GM23338 (cell line): ENCODE measurements around the gene TTC38. TPM values are rescaled to one million over a fixed set of nuclear protein-coding genes. Genes with fewer than 3 reads are reported as not detected.

Source experiments
- ATAC-seq: fragments of 200-7000 bp; cut with Tn5 transposase; 3 replicates; pipeline ENCODE4 v1.9.1; 2020
- DNase-seq: peaks from one replicate; pipeline ENCODE4 v3.0.0-alpha.2; 2015; ENCODE audit warnings: low spot score
- H2AFZ ChIP-seq: fragments of 200-600 bp; sonication (generic); 2 replicates; pipeline ENCODE4 v1.8.0; 2016; ENCODE audit warnings: antibody characterized with exemption, mild to moderate bottlenecking, moderate library complexity
- H3F3A ChIP-seq: fragments of 200-600 bp; sonication (generic); replicated peaks from 2 replicates; pipeline ENCODE4 v1.8.0; 2017; ENCODE audit warnings: antibody characterized with exemption, mixed run types, low read depth
- H3K27ac ChIP-seq: fragments of 200-600 bp; sonication (generic); 2 replicates; pipeline ENCODE4 v1.6.1; 2016; ENCODE audit warnings: low read depth
- H3K27me3 ChIP-seq: fragments of 200-600 bp; sonication (generic); 2 replicates; pipeline ENCODE4 v1.8.0; 2016; ENCODE audit warnings: mild to moderate bottlenecking, mixed run types, moderate library complexity; ENCODE audit not compliant: insufficient read depth
- H3K36me3 ChIP-seq: fragments of 200-600 bp; sonication (generic); 2 replicates; pipeline ENCODE4 v1.8.0; 2016; ENCODE audit warnings: mild to moderate bottlenecking; ENCODE audit not compliant: insufficient read depth
- H3K4me1 ChIP-seq: fragments of 200-600 bp; sonication (generic); 2 replicates; pipeline ENCODE4 v1.8.0; 2016; ENCODE audit warnings: mild to moderate bottlenecking, moderate library complexity; ENCODE audit not compliant: insufficient read depth
- H3K4me2 ChIP-seq: fragments of 200-600 bp; sonication (generic); 2 replicates; pipeline ENCODE4 v1.7.1; 2017; ENCODE audit warnings: mixed run types
- H3K4me3 ChIP-seq: fragments of 200-600 bp; sonication (generic); 2 replicates; pipeline ENCODE4 v1.6.1; 2016; ENCODE audit warnings: mixed run types
- H3K79me2 ChIP-seq: fragments of 200-600 bp; sonication (generic); replicated peaks from 2 replicates; pipeline ENCODE4 v1.8.0; 2017; ENCODE audit warnings: mild to moderate bottlenecking; ENCODE audit not compliant: insufficient read depth
- H3K9me2 ChIP-seq: fragments of 200-600 bp; sonication (generic); 2 replicates; pipeline ENCODE4 v1.8.0; 2017; ENCODE audit not compliant: insufficient read depth
- H4K20me1 ChIP-seq: fragments of 200-600 bp; sonication (generic); replicated peaks from 2 replicates; pipeline ENCODE4 v1.8.0; 2017; ENCODE audit warnings: mild to moderate bottlenecking; ENCODE audit not compliant: insufficient read depth
- H3K27ac Mint-ChIP-seq: 2 replicates; pipeline ENCODE4 v1.8.0; 2020; ENCODE audit warnings: inconsistent platforms, mild to moderate bottlenecking, moderate library complexity, mixed read lengths
- H3K27me3 Mint-ChIP-seq: 3 replicates; pipeline ENCODE4 v1.8.0; 2022; ENCODE audit warnings: low read depth, mild to moderate bottlenecking, moderate library complexity, mixed read lengths, inconsistent platforms; ENCODE audit not compliant: insufficient read depth, poor library complexity
- H3K36me3 Mint-ChIP-seq: 3 replicates; pipeline ENCODE4 v1.8.0; 2021; ENCODE audit warnings: low read depth, mild to moderate bottlenecking, inconsistent platforms, moderate library complexity, mixed read lengths
- H3K4me1 Mint-ChIP-seq: 3 replicates; pipeline ENCODE4 v1.8.0; 2020; ENCODE audit warnings: mild to moderate bottlenecking, inconsistent platforms, mixed read lengths
- H3K4me3 Mint-ChIP-seq: 3 replicates; pipeline ENCODE4 v1.8.0; 2021; ENCODE audit warnings: moderate library complexity, mild to moderate bottlenecking, inconsistent platforms, mixed read lengths
- H3K9me3 Mint-ChIP-seq: 3 replicates; pipeline ENCODE4 v1.8.0; 2020; ENCODE audit warnings: moderate library complexity, mild to moderate bottlenecking, inconsistent platforms, mixed read lengths
- CREB1 ChIP-seq: fragments of 250-450 bp; sonication (Bioruptor Pico); IDR thresholded peaks from 2 replicates; pipeline ENCODE4 v1.5.0; 2020; ENCODE audit warnings: low read depth, mild to moderate bottlenecking, moderate library complexity
- CTCF ChIP-seq, 2 experiments: fragments of 200-600 bp in 1 of 2; sonication (generic) in 1 of 2; conservative IDR thresholded peaks; 2 replicates each; pipeline versions ENCODE4 v1.5.1 to v1.6.1; 2016 to 2017; ENCODE audit warnings: antibody characterized with exemption in 2 of 2, low read depth in 2 of 2, mild to moderate bottlenecking in 2 of 2, moderate library complexity in 1 of 2
- ETS1 ChIP-seq: IDR thresholded peaks from 2 replicates; pipeline ENCODE4 v1.6.1; 2016; ENCODE audit warnings: antibody characterized with exemption
- EZH2 ChIP-seq: fragments of 200-600 bp; sonication (generic); IDR thresholded peaks from one replicate; pipeline ENCODE4 v1.8.0; 2017; ENCODE audit warnings: antibody characterized with exemption, mild to moderate bottlenecking, low read depth; ENCODE audit not compliant: unreplicated experiment
- EZH2phosphoT487 ChIP-seq: fragments of 200-600 bp; sonication (generic); IDR thresholded peaks from one replicate; pipeline ENCODE4 v1.8.1; 2018; ENCODE audit warnings: antibody characterized with exemption; ENCODE audit not compliant: unreplicated experiment
- JUNB ChIP-seq: IDR thresholded peaks from one replicate; pipeline ENCODE4 v1.6.1; 2016; ENCODE audit warnings: antibody characterized with exemption; ENCODE audit not compliant: unreplicated experiment
- NANOG ChIP-seq: IDR thresholded peaks from 2 replicates; pipeline ENCODE4 v1.6.1; 2016; ENCODE audit warnings: antibody characterized with exemption, borderline replicate concordance
- POLR2AphosphoS5 ChIP-seq: IDR thresholded peaks from 2 replicates; pipeline ENCODE4 v1.6.1; 2016; ENCODE audit warnings: antibody characterized with exemption, low read depth
- REST ChIP-seq: IDR thresholded peaks from one replicate; pipeline ENCODE4 v1.6.1; 2018; ENCODE audit warnings: antibody characterized with exemption; ENCODE audit not compliant: unreplicated experiment
- STAT1 ChIP-seq: IDR thresholded peaks from one replicate; pipeline ENCODE4 v1.6.1; 2016; ENCODE audit warnings: antibody characterized with exemption; ENCODE audit not compliant: unreplicated experiment
- ZNF114 ChIP-seq: fragments of 250-450 bp; sonication (Bioruptor Pico); IDR thresholded peaks from 2 replicates; pipeline ENCODE4 v1.5.0; 2020; ENCODE audit warnings: mild to moderate bottlenecking, moderate library complexity
- ZNF331 ChIP-seq: fragments of 250-450 bp; sonication (Bioruptor Pico); IDR thresholded peaks from 2 replicates; pipeline ENCODE4 v1.5.0; 2020; ENCODE audit warnings: low read depth, mild to moderate bottlenecking, moderate library complexity
- ZNF462 ChIP-seq: fragments of 250-450 bp; sonication (Bioruptor Pico); IDR thresholded peaks from 2 replicates; pipeline ENCODE4 v1.5.0; 2020; ENCODE audit warnings: mild to moderate bottlenecking, moderate library complexity
- polyA plus RNA-seq: library from polyadenylated mRNA; unstranded; fragments of >200 nt; fragmentation: Nextera tagmentation; extraction: Ambion mirVana; gene quantifications from 2 replicates; pipeline ENCODE4 v1.2.1, GENCODE V29; 2016
- total RNA-seq: library from RNA; depleted of rRNA; stranded (reverse); fragments of >200 nt; shearing (Covaris generic); gene quantifications from 2 replicates; pipeline ENCODE4 v1.2.3, GENCODE V29; 2014

TTC38 gene
- total and polyA plus RNA-seq, 2 experiments from 2014 or later = 11.8 to 46.6 TPM

GRCh38 chr22:46237453-46238124 lies 30.2 kb upstream of the TTC38 start:
- no peaks in the 10 kb centered on the region for H3K4me1 ChIP-seq
- H3K4me2 ChIP-seq = no peak overlapping the region
- no peaks in the 10 kb centered on the region for H4K20me1 ChIP-seq
- DNase-seq (no peak), ATAC-seq (no peak)
- H3K9me3 Mint-ChIP-seq = no peaks in the 10 kb centered on the region; the same call in 2 of the 3 replicates
- H2AFZ ChIP-seq = no peak overlapping the region
- H3K36me3 ChIP-seq = no peaks in the 10 kb centered on the region
- H3K9me2 ChIP-seq = no peaks in the 10 kb centered on the region
- no peak overlapping the region for H3K27ac ChIP-seq
- H3K4me1 Mint-ChIP-seq = no peaks in the 10 kb centered on the region
- H3F3A ChIP-seq = no peaks in the 10 kb centered on the region
- no peak overlapping the region for H3K4me3 Mint-ChIP-seq
- no peaks in the 10 kb centered on the region; the same call in 2 of the 3 replicates for H3K36me3 Mint-ChIP-seq
- H3K27me3 Mint-ChIP-seq = peaks cover 9% of the 10 kb centered on the region
- TF ChIP-seq NANOG (no peak), ZNF114 (CRISPR knock-in tag) (no peak), STAT1 (no peak), ZNF331 (CRISPR knock-in tag) (no peak), ETS1 (no peak), POLR2AphosphoS5 (no peak), REST (no peak), CREB1 (CRISPR knock-in tag) (no peak), JUNB (no peak), EZH2phosphoT487 (no peak), ZNF462 (CRISPR knock-in tag) (no peak), CTCF (conservative IDR thresholded peaks at IDR 0.05; ENCODE audit: low read depth in 2 of 2) (no peak), EZH2 (no peak)
- H3K4me3 ChIP-seq = no peak overlapping the region
- H3K27me3 ChIP-seq = no peaks in the 10 kb centered on the region
- no peaks in the 10 kb centered on the region for H3K79me2 ChIP-seq
- H3K27ac Mint-ChIP-seq = no peak overlapping the region
